GM12878 (cell line): Measurements from ENCODE around the gene COL28A1. TPM values are rescaled to one million over a fixed set of nuclear protein-coding genes. Genes with fewer than 3 reads are reported as not detected.

Experiments
- ATAC-seq: fragments of 200-7000 bp; cut with Tn5 transposase; 3 replicates; pipeline ENCODE4 v1.9.1; 2020; ENCODE audit warnings: mild to moderate bottlenecking, moderate library complexity
- BruUV-seq: library from RNA; stranded (reverse); fragments of 400-500 nt; replicated peaks from 2 replicates; lab custom pipeline; 2021; lab: Mats Ljungman, UMichigan
- CTCF ChIA-PET: fragments of 300-600 bp; sonication (Branson Sonifier 250); formaldehyde crosslinking; extraction: SDS; loops from one replicate; lab custom pipeline; 2021; ENCODE audit warnings: inconsistent platforms; lab: Yijun Ruan, JAX
- POLR2A ChIA-PET: fragments of 350-600 bp; formaldehyde crosslinking; extraction: SDS; loops from one replicate; lab custom pipeline; 2021; ENCODE audit warnings: inconsistent platforms; lab: Charles Lee
- RAD21 ChIA-PET: fragments of 300-600 bp; sonication (Branson Sonifier 250); formaldehyde crosslinking; loops from one replicate; lab custom pipeline; 2023; ENCODE audit warnings: antibody characterized with exemption; ENCODE audit not compliant: unreplicated experiment; lab: Charles Lee
- SMC1A ChIA-PET: fragments of 300-600 bp; sonication (Branson Sonifier 250); formaldehyde crosslinking; loops from one replicate; lab custom pipeline; 2023; ENCODE audit not compliant: unreplicated experiment, uncharacterized antibody; lab: Charles Lee
- DNase-seq: peaks from one replicate; pipeline ENCODE4 v3.0.0-alpha.2; 2011; ENCODE audit warnings: low read depth, low spot score
- FAIRE-seq: peaks from 3 replicates; lab custom pipeline; 2011; peaks lifted over from hg19 to GRCh38; lab: Jason Lieb, UNC
- H2AFZ ChIP-seq: 2 replicates; pipeline ENCODE4 v1.6.0; 2011; ENCODE audit warnings: low read depth, low read length, control low read depth; ENCODE audit not compliant: control insufficient read depth
- H3K27ac ChIP-seq: 2 replicates; pipeline ENCODE4 v1.5.1; 2011; ENCODE audit warnings: control low read depth; ENCODE audit not compliant: control insufficient read depth, insufficient read depth
- H3K27me3 ChIP-seq, 2 experiments: replicated peaks in 1 of 2; 2 replicates each; pipeline versions ENCODE4 v1.6.0 to v1.6.1; 2011; ENCODE audit warnings: low read length in 1 of 2; ENCODE audit not compliant: control insufficient read depth in 2 of 2, insufficient read depth in 2 of 2
- H3K36me3 ChIP-seq, 2 experiments: 2 replicates each; pipeline ENCODE4 v1.5.1; 2011; ENCODE audit warnings: low read length in 1 of 2; ENCODE audit not compliant: control insufficient read depth in 2 of 2, insufficient read depth in 2 of 2
- H3K4me1 ChIP-seq: 2 replicates; pipeline ENCODE4 v1.6.1; 2011; ENCODE audit warnings: mild to moderate bottlenecking, low read length, moderate library complexity, mixed read lengths; ENCODE audit not compliant: control insufficient read depth, insufficient read depth
- H3K4me2 ChIP-seq: 2 replicates; pipeline ENCODE4 v1.6.0; 2011; ENCODE audit warnings: control low read depth; ENCODE audit not compliant: control insufficient read depth, insufficient read depth
- H3K4me3 ChIP-seq: fragments of 200-600 bp; sonication (generic); 2 replicates; pipeline ENCODE4 v1.5.1; 2016
- H3K79me2 ChIP-seq: 2 replicates; pipeline ENCODE4 v1.6.0; 2011; ENCODE audit warnings: low read length; ENCODE audit not compliant: control insufficient read depth, insufficient read depth
- H3K9ac ChIP-seq: 2 replicates; pipeline ENCODE4 v1.8.0; 2011; ENCODE audit warnings: low read length, control low read depth, mixed read lengths; ENCODE audit not compliant: control insufficient read depth, insufficient read depth
- H3K9me3 ChIP-seq: replicated peaks from 3 replicates; pipeline ENCODE4 v1.5.1; 2011; ENCODE audit warnings: mild to moderate bottlenecking, low read length; ENCODE audit not compliant: control insufficient read depth, insufficient read depth
- H4K20me1 ChIP-seq: 2 replicates; pipeline ENCODE4 v1.6.0; 2011; ENCODE audit not compliant: control insufficient read depth, insufficient read depth
- ASH2L ChIP-seq: fragments of 300-600, 200-600 bp; sonication (generic); IDR thresholded peaks from 2 replicates; pipeline ENCODE4 v1.6.1; 2017; ENCODE audit warnings: low read depth, mild to moderate bottlenecking, borderline replicate concordance
- CBFB ChIP-seq: IDR thresholded peaks from 2 replicates; pipeline ENCODE4 v1.6.1; 2016; ENCODE audit warnings: antibody characterized with exemption, low read depth
- DPF2 ChIP-seq: fragments of 450-650 bp; IDR thresholded peaks from 2 replicates; pipeline ENCODE4 v1.6.1; 2017; ENCODE audit warnings: mild to moderate bottlenecking
- EGR1 ChIP-seq, 2 experiments: IDR thresholded peaks; 1 replicate in 1 of 2; 2 replicates in 1 of 2; pipeline ENCODE4 v1.6.1; 2011 to 2012; ENCODE audit warnings: low read depth in 2 of 2, low read length in 2 of 2, borderline replicate concordance in 1 of 2, mild to moderate bottlenecking in 1 of 2, moderate library complexity in 1 of 2
- IRF4 ChIP-seq: IDR thresholded peaks from 2 replicates; pipeline ENCODE4 v1.6.1; 2011; ENCODE audit warnings: low read depth, low read length
- NFIC ChIP-seq: IDR thresholded peaks from 2 replicates; pipeline ENCODE4 v1.6.1; 2012; ENCODE audit warnings: low read depth, mild to moderate bottlenecking, inconsistent platforms, low read length, moderate library complexity
- NR2C2 ChIP-seq: IDR thresholded peaks from 2 replicates; pipeline ENCODE4 v1.6.1; 2011; ENCODE audit warnings: borderline replicate concordance, low read depth; ENCODE audit not compliant: control insufficient read depth, insufficient read length
- SIN3A ChIP-seq: IDR thresholded peaks from 2 replicates; pipeline ENCODE4 v1.6.1; 2012; ENCODE audit warnings: low read depth, low read length, improper control_type of control experiment
- SMAD1 ChIP-seq: fragments of 450-650 bp; IDR thresholded peaks from 2 replicates; pipeline ENCODE4 v1.6.1; 2018; ENCODE audit warnings: mild to moderate bottlenecking, low read depth; ENCODE audit not compliant: partially characterized antibody
- TBL1XR1 ChIP-seq: IDR thresholded peaks from 2 replicates; pipeline ENCODE4 v1.6.1; 2012; ENCODE audit warnings: low read depth, low read length, improper control_type of control experiment
- ZNF622 ChIP-seq: fragments of 450-650 bp; IDR thresholded peaks from 2 replicates; pipeline ENCODE4 v1.6.1; 2017; ENCODE audit warnings: mild to moderate bottlenecking, inconsistent platforms
- WGBS: methylation state at CpG from one replicate; pipeline ENCODE4 v1.1.6; 2016; ENCODE audit warnings: low lambda C conversion rate; ENCODE audit not compliant: insufficient replicate concordance, insufficient coverage; ENCODE audit errors: missing lambda C conversion rate; 5-methylcytosine and 5-hydroxymethylcytosine counted together
- in situ Hi-C: fragments of 300-500 bp; cut with MboI; formaldehyde crosslinking; loops from 9 replicates; pipeline ENCODE4 v1.14.3; 2018; ENCODE audit warnings: mixed read lengths
- intact Hi-C: fragments of 100-400 bp; cut with micrococcal nuclease; formaldehyde crosslinking; loops from one replicate; pipeline ENCODE4 v1.14.2; 2022; ENCODE audit not compliant: unreplicated experiment
- polyA plus RNA-seq, 11 experiments: library from polyadenylated mRNA; depleted of rRNA in 4 of 11; unstranded in 6 of 11; stranded (reverse) in 5 of 11; fragments of >200 nt; fragmentation: Nextera tagmentation in 4 of 11; fragmentation: Illumina TruSeq in 1 of 11; extraction: Ambion mirVana in 4 of 11; extraction: Trizol in 1 of 11; gene quantifications; 1 replicate in 1 of 11; 2 replicates in 10 of 11; pipeline versions ENCODE4 v1.2.1 to v1.2.3, GENCODE V29; 2011 to 2016; ENCODE audit warnings: inconsistent platforms in 2 of 11, missing spikeins in 2 of 11, low read depth in 1 of 11
- total RNA-seq, 4 experiments: library from RNA; depleted of rRNA in 3 of 4; stranded (reverse); fragments of >200 nt in 3 of 4; fragmentation: Illumina TruSeq in 1 of 4; extraction: Trizol in 1 of 4; gene quantifications; 2 replicates each; pipeline versions ENCODE4 v1.2.1 to v1.2.3, GENCODE V29; 2013 to 2021
- TF ChIP-seq, protein P1 (sequence below): IDR thresholded peaks from 2 replicates; pipeline ENCODE4 v1.6.1; 2011; ENCODE audit warnings: low read depth, low read length, improper control_type of control experiment, borderline replicate concordance
- TF ChIP-seq, protein P2 (sequence below): fragments of 450-650 bp; IDR thresholded peaks from 2 replicates; pipeline ENCODE4 v1.6.1; 2017; ENCODE audit warnings: mild to moderate bottlenecking, moderate library complexity
- TF ChIP-seq, protein P3 (sequence below), 3 experiments: IDR thresholded peaks in 2 of 3; conservative IDR thresholded peaks in 1 of 3; 2 replicates each; pipeline ENCODE4 v1.5.1; 2011; ENCODE audit warnings: low read depth in 3 of 3, low read length in 3 of 3, mild to moderate bottlenecking in 3 of 3, control low read depth in 2 of 3, moderate library complexity in 2 of 3, inconsistent platforms in 1 of 3, mixed read lengths in 1 of 3; ENCODE audit not compliant: control insufficient read depth in 2 of 3, insufficient read depth in 1 of 3; ENCODE audit errors: extremely low read depth in 1 of 3

Gene COL28A1
- total and polyA plus RNA-seq, 10 of the 15 experiments (the other 5 are each of a cell fraction or from before 2014, with no cell fraction given) = 0.05 to 0.22 TPM; not detected in 8

DNA sequence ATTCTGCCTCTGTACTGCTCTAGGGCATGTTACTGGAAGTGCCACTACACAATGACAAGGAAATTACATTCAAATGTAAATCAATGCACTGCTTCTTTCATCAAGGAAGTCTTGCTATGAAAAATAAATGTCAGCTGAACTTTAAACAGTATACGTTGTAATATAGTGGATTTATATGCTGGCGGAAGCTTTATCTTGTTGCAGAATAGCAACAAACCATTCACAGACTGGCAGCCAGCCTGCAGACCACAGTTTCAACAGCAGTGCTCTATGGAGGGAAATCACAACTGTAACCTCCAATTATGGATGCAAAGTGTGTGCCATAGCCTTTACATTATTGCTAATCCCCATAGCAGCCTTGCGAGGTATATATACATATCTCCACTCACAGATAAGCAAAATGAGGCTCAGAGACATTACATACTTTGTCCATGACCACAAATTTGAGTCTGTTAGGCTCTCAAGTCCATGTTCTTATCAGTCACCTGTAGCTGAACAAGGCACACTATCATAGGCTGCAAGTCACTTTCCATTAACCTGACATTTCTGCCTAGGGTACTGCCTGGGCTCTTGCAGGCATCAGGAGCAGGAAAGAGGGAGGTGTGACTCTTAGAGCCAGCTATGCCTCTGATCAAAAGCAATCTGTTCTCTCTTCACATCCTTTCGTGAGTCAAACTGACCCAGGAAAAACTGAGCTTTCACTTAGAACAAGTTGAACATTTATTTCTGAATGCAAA is 22.6 kb downstream of the COL28A1 start (continued):
- TF ChIP-seq, protein P1, sequence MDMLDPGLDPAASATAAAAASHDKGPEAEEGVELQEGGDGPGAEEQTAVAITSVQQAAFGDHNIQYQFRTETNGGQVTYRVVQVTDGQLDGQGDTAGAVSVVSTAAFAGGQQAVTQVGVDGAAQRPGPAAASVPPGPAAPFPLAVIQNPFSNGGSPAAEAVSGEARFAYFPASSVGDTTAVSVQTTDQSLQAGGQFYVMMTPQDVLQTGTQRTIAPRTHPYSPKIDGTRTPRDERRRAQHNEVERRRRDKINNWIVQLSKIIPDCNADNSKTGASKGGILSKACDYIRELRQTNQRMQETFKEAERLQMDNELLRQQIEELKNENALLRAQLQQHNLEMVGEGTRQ = no peak
- no peak for TF ChIP-seq DPF2
- TF ChIP-seq NR2C2 = no peak
- TF ChIP-seq, protein P2, sequence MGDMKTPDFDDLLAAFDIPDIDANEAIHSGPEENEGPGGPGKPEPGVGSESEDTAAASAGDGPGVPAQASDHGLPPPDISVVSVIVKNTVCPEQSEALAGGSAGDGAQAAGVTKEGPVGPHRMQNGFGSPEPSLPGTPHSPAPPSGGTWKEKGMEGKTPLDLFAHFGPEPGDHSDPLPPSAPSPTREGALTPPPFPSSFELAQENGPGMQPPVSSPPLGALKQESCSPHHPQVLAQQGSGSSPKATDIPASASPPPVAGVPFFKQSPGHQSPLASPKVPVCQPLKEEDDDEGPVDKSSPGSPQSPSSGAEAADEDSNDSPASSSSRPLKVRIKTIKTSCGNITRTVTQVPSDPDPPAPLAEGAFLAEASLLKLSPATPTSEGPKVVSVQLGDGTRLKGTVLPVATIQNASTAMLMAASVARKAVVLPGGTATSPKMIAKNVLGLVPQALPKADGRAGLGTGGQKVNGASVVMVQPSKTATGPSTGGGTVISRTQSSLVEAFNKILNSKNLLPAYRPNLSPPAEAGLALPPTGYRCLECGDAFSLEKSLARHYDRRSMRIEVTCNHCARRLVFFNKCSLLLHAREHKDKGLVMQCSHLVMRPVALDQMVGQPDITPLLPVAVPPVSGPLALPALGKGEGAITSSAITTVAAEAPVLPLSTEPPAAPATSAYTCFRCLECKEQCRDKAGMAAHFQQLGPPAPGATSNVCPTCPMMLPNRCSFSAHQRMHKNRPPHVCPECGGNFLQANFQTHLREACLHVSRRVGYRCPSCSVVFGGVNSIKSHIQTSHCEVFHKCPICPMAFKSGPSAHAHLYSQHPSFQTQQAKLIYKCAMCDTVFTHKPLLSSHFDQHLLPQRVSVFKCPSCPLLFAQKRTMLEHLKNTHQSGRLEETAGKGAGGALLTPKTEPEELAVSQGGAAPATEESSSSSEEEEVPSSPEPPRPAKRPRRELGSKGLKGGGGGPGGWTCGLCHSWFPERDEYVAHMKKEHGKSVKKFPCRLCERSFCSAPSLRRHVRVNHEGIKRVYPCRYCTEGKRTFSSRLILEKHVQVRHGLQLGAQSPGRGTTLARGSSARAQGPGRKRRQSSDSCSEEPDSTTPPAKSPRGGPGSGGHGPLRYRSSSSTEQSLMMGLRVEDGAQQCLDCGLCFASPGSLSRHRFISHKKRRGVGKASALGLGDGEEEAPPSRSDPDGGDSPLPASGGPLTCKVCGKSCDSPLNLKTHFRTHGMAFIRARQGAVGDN = no peak

DNA sequence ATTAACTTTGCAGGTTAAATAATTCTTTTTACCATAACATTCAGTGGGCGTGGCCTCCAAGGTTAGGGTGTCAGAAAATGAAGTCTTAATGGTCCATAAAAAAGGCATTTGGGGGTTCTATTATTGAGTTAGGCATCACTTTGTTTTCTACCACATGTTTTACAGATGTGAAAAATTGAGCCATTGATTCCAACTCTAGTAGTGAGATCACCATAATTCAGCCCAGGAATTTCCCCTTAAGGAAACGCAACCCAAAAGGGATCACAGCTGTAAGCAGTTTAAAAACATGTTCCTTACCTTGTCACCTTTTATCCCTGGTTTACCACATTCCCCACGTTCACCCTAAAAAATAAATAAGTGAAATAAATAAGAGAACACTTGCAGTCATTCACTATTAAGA is 24.9 kb downstream of the COL28A1 start:
- ChIA-PET POLR2A (no interaction called here), CTCF (no interaction called here), RAD21 (no interaction called here), SMC1A (no interaction called here)
- in situ Hi-C loops = no loop called here
- Histone ChIP-seq H3K27me3 (no peaks in the 10 kb centered on the region; a peak in 1 of 4 replicates), H3K27ac (no peak overlapping the region), H2AFZ (no peak overlapping the region), H3K36me3 (no peaks in the 10 kb centered on the region), H3K4me2 (no peak overlapping the region), H3K9me3 (no peaks in the 10 kb centered on the region), H3K4me1 (no peaks in the 10 kb centered on the region), H3K79me2 (no peaks in the 10 kb centered on the region), H3K4me3 (no peak overlapping the region), H3K9ac (no peak overlapping the region), H4K20me1 (no peaks in the 10 kb centered on the region)
- no peak for FAIRE-seq
- no peak for ATAC-seq
- intact Hi-C loops = no loop called here
- TF ChIP-seq SMAD1 (no peak), ZNF622 (no peak), NFIC (no peak), IRF4 (no peak), TBL1XR1 (no peak), SIN3A (no peak), ASH2L (no peak), CBFB (no peak), EGR1 (IDR thresholded peaks at IDR 0.05; ENCODE audit: borderline replicate concordance in 1 of 2, low read depth in 2 of 2, low read length in 2 of 2) (no peak)
- TF ChIP-seq, protein P3, sequence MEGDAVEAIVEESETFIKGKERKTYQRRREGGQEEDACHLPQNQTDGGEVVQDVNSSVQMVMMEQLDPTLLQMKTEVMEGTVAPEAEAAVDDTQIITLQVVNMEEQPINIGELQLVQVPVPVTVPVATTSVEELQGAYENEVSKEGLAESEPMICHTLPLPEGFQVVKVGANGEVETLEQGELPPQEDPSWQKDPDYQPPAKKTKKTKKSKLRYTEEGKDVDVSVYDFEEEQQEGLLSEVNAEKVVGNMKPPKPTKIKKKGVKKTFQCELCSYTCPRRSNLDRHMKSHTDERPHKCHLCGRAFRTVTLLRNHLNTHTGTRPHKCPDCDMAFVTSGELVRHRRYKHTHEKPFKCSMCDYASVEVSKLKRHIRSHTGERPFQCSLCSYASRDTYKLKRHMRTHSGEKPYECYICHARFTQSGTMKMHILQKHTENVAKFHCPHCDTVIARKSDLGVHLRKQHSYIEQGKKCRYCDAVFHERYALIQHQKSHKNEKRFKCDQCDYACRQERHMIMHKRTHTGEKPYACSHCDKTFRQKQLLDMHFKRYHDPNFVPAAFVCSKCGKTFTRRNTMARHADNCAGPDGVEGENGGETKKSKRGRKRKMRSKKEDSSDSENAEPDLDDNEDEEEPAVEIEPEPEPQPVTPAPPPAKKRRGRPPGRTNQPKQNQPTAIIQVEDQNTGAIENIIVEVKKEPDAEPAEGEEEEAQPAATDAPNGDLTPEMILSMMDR (IDR thresholded peaks at IDR 0.05 in 2 of 3, conservative IDR thresholded peaks at IDR 0.05 in 1 of 3; ENCODE audit: control insufficient read depth in 2 of 3, extremely low read depth in 1 of 3, insufficient read depth in 1 of 3, low read depth in 3 of 3, low read length in 3 of 3) = no peak
- DNase-seq = no peak
- no TSS peak for BruUV-seq
- 19% methylated on average over 3 of the region's 3 CpGs for WGBS
